Measurements from ENCODE around the gene ARID5A. TPM values are rescaled to one million over a fixed set of nuclear protein-coding genes. Genes with fewer than 3 reads are reported as not detected.
A peak's percentile ranks its signal among the peaks of the same experiment; 100 is the strongest.

ARID5A gene
- polyA plus RNA-seq, 6 donors from 2014 or later: 20.8 to 45.9 (median 28.5) TPM

DNA sequence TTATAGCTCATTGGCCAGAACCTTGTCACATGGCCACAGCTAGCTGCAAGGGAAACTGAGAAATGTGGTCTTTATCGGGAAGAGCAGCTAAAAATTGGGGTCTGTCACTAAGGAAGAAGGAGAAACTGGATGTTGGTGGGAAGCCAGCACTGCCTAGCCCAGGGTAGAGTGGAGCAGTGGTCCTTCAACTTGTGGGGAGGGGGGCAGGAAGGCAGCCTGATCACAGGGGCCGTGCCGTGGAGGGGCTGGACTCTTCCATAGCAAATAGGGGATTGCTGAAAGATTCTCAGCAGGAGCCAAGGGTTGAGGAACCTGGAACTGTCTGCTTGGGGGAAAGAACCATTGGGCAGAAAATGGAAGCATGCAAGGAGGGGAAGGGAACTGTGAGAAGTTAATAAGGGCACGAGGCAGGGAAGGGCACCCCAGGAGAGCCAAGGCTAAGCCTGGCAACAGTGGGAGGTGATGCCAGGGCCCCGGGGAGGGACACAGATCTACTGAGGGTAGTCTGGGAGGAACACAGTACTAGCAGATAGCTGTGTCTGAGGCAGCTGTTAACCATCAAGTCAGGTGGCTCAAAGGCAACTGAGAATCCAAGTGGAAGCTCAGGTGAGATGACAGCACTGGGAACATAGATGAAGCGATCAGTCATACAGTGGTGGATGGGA is 25.5 kb upstream of the ARID5A start:
- peak overlapping the region in 1 of 6 donors; percentile 25 for H3K27ac Mint-ChIP-seq
- ATAC-seq (ENCODE audit: low read depth in 2 of 2): no peak
- peaks cover 27 to 33% (median 27%) of the 10 kb centered on the region in 3 donors for H3K27me3 Mint-ChIP-seq

DNA sequence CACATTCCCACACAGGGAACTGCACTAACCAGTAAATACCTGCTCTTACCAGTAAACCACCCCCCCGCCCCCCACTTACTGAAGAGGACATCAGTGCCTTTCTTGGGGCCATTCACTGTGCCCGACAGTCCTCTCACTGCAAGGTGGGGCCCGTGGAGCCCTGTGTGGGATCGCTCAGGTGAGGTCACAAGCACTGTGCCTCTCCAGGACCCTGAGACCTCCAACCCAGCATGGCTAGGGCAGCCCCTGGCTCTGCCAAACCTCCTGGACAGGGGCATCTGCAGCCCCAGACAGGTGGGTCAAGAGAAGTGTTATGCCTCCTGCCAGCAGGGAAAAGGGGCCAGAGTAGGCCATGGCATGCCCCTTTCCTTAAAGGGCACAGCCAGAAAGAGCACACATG is 24.7 kb upstream of the ARID5A start:
- DNase-seq (no peak), ATAC-seq (ENCODE audit: low read depth in 2 of 2) (no peak)
- peaks cover 0 to 3% of the 10 kb centered on the region in 2 donors for H3K36me3 Mint-ChIP-seq
- H3K4me3 Mint-ChIP-seq: no peak overlapping the region
- H3K27ac Mint-ChIP-seq: no peak overlapping the region
- peaks cover 27 to 33% (median 27%) of the 10 kb centered on the region in 3 donors for H3K27me3 Mint-ChIP-seq
- H3K9me3 Mint-ChIP-seq: peaks cover 0 to 13% (median 3%) of the 10 kb centered on the region in 7 donors
- H3K4me1 Mint-ChIP-seq: peaks cover 10 to 17% (median 14%) of the 10 kb centered on the region in 3 donors

More for the DNA sequence above, 25.5 kb upstream of the ARID5A start:
- H3K9me3 Mint-ChIP-seq: peaks cover 0 to 5% (median 0%) of the 10 kb centered on the region in 7 donors
- no peak for DNase-seq
- peaks cover 10 to 17% (median 14%) of the 10 kb centered on the region in 3 donors for H3K4me1 Mint-ChIP-seq
- no peaks in the 10 kb centered on the region for H3K36me3 Mint-ChIP-seq
- H3K4me3 Mint-ChIP-seq: no peak overlapping the region

DNA sequence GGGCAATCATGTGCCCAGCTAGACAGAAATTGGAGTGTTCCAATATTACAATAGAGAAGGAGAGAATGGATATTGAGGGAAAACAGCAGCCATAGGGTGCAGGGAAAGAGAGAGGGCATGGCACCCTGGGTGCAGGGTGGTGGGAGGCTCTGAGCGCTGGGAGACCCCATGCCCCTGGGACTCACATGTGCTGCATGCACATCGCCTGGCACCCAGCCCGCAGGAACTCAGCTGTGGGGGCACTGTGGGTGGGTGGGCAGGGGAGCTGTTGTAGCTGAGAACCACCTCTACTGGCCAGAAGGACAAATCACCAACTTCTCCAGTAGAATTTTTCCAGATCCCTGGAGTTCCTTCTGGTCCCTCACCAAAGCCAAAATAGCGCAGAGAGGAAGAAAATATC is 24.2 kb upstream of the ARID5A start:
- Mint-ChIP-seq H3K9me3 (peaks cover 0 to 18% (median 4%) of the 10 kb centered on the region in 7 donors), H3K4me1 (peaks cover 10 to 17% (median 14%) of the 10 kb centered on the region in 3 donors), H3K27me3 (peaks cover 27 to 33% (median 27%) of the 10 kb centered on the region in 3 donors), H3K4me3 (no peak overlapping the region), H3K27ac (no peak overlapping the region), H3K36me3 (peaks cover 0 to 7% of the 10 kb centered on the region in 2 donors)
- ATAC-seq (ENCODE audit: low read depth in 2 of 2) (no peak), DNase-seq (no peak)

DNA sequence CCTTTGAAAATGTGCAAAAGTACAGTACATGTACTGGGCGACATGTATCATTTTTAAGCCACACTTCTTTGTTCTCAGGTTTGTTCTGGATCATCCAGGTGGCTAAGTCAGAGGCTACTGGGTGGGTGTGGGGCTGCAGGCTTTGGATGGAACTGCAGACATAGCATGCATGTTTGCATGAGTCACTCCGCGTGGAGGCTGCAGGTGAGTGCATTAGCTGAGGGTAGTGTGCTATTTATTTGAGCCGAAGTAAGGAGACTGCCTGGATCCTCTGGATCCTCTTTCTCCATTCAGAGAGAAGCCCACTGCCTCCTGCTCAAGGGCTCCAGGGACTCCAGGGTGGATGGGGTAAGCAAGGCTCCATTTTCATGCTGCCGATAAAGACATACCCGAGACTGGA is 22.0 kb upstream of the ARID5A start:
- Mint-ChIP-seq H3K27ac (no peak overlapping the region), H3K27me3 (peaks cover 19 to 23% (median 22%) of the 10 kb centered on the region in 3 donors), H3K4me3 (no peak overlapping the region), H3K4me1 (peaks cover 3 to 6% (median 4%) of the 10 kb centered on the region in 3 donors), H3K36me3 (peaks cover 0 to 9% of the 10 kb centered on the region in 2 donors), H3K9me3 (peaks cover 0 to 19% (median 6%) of the 10 kb centered on the region in 7 donors)
- ATAC-seq (ENCODE audit: low read depth in 2 of 2) (no peak), DNase-seq (no peak)

DNA sequence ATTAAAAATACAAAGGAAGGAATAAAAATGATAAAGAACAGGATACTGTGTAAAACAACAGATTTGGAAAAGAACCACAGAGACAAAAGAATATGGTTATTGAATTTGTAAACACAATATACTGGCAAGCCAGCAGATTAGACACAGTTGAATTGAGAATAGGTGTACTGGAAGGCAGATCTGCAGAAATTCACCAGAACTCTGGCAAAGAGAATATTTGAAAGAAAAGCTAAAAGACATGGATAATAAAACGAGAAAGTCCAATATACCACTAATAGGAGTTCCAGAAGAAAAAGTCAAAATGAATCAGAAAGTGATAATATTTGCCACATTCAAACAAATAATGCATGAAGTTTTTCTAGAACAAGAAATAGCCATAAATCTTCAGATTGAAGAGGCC is 19.5 kb upstream of the ARID5A start:
- H3K4me1 Mint-ChIP-seq: no peaks in the 10 kb centered on the region
- no peak for ATAC-seq (ENCODE audit: low read depth in 2 of 2)
- DNase-seq: no peak
- H3K9me3 Mint-ChIP-seq: peaks cover 0 to 19% (median 6%) of the 10 kb centered on the region in 7 donors
- peaks cover 0 to 8% (median 2%) of the 10 kb centered on the region in 3 donors for H3K27me3 Mint-ChIP-seq
- H3K36me3 Mint-ChIP-seq: peaks cover 0 to 9% of the 10 kb centered on the region in 2 donors
- H3K4me3 Mint-ChIP-seq: no peak overlapping the region
- no peak overlapping the region for H3K27ac Mint-ChIP-seq

DNA sequence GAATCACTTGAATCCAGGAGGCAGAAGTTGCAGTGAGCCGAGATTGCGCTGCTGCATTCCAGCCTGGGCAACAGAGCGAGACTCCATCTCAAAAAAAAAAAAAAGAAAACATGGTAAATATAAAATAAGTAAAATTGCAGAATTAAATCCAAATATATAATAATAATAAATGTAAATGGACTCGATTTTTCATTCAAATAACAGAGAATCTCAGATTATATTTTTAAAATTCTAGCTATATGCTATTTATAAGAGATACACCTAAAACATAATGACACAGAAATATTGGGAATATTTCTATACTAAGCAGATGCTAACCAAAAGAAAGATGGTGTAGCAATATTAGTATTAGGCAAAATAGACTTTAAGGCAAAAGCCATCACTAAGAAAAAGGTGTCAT is 16.3 kb upstream of the ARID5A start:
- Mint-ChIP-seq H3K36me3 (peaks cover 0 to 9% of the 10 kb centered on the region in 2 donors), H3K27ac (no peak overlapping the region), H3K4me1 (no peaks in the 10 kb centered on the region), H3K9me3 (peaks cover 0 to 19% (median 6%) of the 10 kb centered on the region in 7 donors), H3K4me3 (peak overlapping the region in 1 of 8 donors; percentile 9), H3K27me3 (peaks cover 0 to 4% (median 0%) of the 10 kb centered on the region in 3 donors)
- ATAC-seq (ENCODE audit: low read depth in 2 of 2) (no peak), DNase-seq (no peak)

DNA sequence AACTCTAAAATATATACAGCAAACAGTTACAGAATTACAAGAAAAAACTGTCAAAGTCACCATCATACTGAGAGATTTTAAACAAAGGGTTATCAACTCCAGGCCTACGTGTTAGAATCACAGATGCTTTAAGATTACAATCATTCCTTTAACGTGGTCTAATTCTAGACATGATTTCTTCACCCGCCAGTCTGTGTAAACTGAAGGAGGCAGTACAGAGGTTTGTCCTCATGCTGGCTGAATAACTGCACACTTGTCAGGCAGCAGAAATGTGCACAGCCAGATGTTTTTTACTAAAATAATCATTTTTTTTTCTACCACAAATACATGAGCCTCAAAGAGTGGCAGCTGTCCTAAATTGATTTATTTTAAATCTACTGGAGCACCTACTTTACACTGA is 15.9 kb upstream of the ARID5A start:
- DNase-seq: no peak
- Mint-ChIP-seq H3K4me1 (no peaks in the 10 kb centered on the region), H3K27ac (peak overlapping the region in 1 of 6 donors; percentile 40), H3K4me3 (no peak overlapping the region), H3K27me3 (peaks cover 0 to 4% (median 0%) of the 10 kb centered on the region in 3 donors), H3K36me3 (peaks cover 0 to 9% of the 10 kb centered on the region in 2 donors), H3K9me3 (peaks cover 0 to 18% (median 6%) of the 10 kb centered on the region in 7 donors)
- ATAC-seq (ENCODE audit: low read depth in 2 of 2): no peak

DNA sequence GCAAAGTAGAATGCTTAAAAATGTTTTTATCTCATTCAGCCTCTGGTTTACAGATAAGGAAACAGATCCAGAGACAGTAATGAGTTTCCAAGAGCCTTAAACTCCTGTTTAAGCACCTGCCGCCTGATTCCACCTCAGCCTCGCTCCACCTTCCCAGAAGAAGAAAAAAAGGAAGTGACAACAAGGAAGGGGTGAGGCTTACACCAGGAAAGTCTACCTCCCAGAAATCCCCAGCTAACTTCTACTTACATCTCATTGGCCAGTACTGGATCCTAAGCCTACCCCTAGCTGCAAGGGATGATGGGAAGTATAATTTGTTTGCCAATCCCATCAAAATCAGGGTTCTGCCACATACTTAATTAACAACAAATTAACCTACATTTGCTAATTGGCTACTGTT is 15.3 kb upstream of the ARID5A start:
- ATAC-seq (ENCODE audit: low read depth in 2 of 2) (no peak), DNase-seq (no peak)
- peak overlapping the region in 2 of 6 donors; percentile 58 to 69 for H3K27ac Mint-ChIP-seq
- no peak overlapping the region for H3K4me3 Mint-ChIP-seq
- no peaks in the 10 kb centered on the region for H3K4me1 Mint-ChIP-seq
- peaks cover 0 to 13% (median 6%) of the 10 kb centered on the region in 7 donors for H3K9me3 Mint-ChIP-seq
- H3K27me3 Mint-ChIP-seq: peaks cover 0 to 4% (median 0%) of the 10 kb centered on the region in 3 donors
- peaks cover 0 to 9% of the 10 kb centered on the region in 2 donors for H3K36me3 Mint-ChIP-seq

DNA sequence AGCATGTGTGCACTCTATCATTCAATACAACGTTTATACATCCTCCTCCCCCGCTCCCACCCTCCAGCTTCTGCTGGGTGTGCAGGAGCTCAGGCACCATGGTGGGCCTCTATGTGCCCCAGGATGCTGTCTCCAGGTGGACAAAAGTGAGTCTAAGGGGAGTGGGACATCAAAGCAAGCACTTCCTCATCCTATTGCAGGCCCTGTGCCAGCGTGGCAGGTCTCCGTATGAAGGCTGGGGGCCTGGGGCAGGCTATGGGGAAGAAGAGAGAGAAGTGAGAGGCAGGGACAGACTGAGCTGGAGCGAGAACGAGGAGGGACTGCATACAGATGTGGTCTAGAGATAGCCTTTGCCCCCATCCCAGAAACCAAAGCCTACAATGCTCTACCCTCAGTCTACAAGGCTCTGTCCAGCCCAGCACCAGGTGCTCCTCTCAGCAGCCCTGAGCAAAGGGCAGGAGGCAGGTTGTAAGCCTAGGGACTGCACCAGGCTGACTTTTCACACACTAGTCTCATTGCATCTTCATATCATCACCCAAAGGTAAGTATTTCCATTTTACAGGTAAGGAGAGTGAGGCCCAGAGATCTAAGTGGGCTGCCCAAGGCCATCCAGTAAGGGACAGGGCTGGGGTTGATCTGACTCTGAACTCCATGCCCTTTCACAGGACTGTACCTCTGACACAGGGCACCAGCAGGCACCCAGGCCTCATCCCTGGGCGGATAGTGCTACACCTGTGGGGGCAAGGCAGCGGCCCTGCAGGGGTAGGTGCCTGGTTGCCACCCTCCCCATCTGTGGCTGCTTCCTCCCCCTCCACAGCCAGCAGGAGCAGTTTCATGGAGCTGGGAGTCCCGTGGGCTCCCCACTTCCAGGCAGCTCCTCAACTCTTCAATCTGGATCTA is 14.0 kb upstream of the ARID5A start:
- no peaks in the 10 kb centered on the region for H3K9me3 Mint-ChIP-seq
- no peaks in the 10 kb centered on the region for H3K36me3 Mint-ChIP-seq
- H3K27me3 Mint-ChIP-seq: peaks cover 0 to 4% (median 0%) of the 10 kb centered on the region in 3 donors
- peak overlapping the region in 1 of 8 donors; percentile 24 for H3K4me3 Mint-ChIP-seq
- DNase-seq: no peak
- peaks cover 0 to 7% (median 7%) of the 10 kb centered on the region in 3 donors for H3K4me1 Mint-ChIP-seq
- no peak for ATAC-seq (ENCODE audit: low read depth in 2 of 2)
- peak overlapping the region in 1 of 6 donors; percentile 65 for H3K27ac Mint-ChIP-seq

DNA sequence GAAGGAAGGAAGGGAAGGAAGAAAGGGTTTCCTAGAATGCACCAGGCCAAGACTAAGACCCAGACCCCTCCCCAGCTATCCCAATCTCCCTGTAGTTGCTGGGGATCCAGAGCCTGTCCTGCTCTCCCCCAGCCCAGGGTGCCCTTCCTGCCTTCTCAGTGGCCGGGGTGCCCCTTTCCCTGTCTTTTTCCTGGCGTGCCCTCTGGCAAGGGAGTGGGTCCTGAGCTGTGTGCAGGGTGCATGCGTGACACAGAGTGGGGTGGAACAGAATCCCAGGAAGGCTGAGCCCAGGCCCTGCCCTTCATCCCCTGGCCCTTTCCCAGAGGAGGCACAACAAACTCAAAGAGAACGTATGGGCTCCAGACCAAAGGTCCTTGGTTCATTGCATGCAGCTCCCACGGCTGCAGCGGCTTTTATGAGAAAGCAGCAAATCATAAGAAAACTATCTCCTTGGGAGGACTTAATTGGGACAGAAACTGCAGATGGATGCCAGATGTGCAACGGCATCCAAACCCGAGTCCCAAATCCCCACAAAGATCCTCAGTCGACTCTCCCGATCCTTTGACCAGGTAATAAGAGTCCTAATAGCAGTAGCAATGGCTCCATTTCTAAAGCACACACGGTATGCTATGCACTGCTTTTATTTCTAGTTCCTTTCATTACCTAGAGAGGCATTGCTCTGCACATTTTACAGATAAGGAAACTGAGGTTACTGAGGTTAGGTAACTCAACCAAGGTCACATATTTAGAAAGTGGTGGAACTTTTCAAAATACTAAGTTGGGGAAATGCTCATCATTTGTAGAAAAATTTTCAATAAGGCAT is 12.7 kb upstream of the ARID5A start:
- Mint-ChIP-seq H3K27ac (no peak overlapping the region), H3K4me1 (peaks cover under 1 to 17% (median 7%) of the 10 kb centered on the region in 3 donors), H3K9me3 (no peaks in the 10 kb centered on the region), H3K4me3 (no peak overlapping the region), H3K27me3 (peaks cover 0 to 4% (median 0%) of the 10 kb centered on the region in 3 donors), H3K36me3 (no peaks in the 10 kb centered on the region)
- ATAC-seq (ENCODE audit: low read depth in 2 of 2): no peak
- DNase-seq: no peak

DNA sequence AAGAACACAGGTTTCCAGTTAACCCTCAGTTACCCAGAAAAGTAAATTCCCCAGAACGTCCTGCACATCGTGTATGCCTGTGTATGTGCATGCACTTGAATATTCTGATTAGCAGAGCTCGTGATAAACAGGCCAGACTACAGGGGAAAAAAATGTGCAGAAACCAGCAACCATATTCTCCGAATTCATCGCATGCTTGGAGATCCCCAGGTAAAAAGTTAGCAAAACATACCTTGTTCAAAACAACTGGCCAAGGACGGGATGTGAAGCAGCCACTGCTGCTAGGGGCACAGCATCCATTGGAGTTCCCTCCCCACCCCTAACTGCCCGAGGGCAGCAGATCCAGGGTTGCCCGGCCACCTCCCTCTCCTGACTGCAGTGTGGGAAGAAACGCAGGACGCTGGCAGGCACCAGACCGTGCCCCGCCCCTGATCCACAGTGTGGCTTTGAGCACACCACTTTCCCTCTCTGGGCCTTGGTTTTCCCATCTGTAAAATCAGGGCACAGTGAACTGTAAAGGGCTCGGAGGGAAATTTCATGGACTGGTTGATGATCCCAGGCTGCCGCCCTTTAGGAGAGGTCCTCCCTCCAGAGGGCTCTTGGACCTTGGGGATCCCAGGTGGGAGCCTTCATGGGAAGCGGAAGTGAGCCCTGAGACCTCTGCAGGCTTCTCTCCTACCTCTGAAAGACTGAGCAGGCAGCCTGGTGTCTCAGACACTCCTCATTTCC is 11.9 kb upstream of the ARID5A start:
- Mint-ChIP-seq H3K36me3 (no peaks in the 10 kb centered on the region), H3K9me3 (no peaks in the 10 kb centered on the region), H3K27me3 (peaks cover 0 to 4% (median 0%) of the 10 kb centered on the region in 3 donors), H3K27ac (no peak overlapping the region), H3K4me3 (peak overlapping the region in 1 of 8 donors; percentile 30), H3K4me1 (peaks cover 6 to 17% (median 7%) of the 10 kb centered on the region in 3 donors)
- ATAC-seq (ENCODE audit: low read depth in 2 of 2) (no peak), DNase-seq (no peak)

DNA sequence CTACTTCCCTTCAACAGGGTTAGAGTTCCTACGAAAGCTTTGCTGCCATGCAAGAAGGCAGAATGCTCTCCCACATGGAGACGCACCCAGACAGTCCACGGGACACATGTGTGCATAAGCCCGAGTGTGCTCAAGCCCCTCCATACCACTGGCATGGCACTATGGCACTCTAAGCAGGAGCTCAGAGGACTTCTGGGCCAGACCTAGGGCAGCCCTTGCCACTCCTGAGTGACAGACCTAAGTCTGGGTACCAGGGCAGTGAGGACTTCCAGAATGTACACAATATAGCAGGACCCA is 11.4 kb upstream of the ARID5A start:
- H3K27ac Mint-ChIP-seq: no peak overlapping the region
- ATAC-seq (ENCODE audit: low read depth in 2 of 2) (no peak), DNase-seq (no peak)
- H3K9me3 Mint-ChIP-seq: no peaks in the 10 kb centered on the region
- H3K4me1 Mint-ChIP-seq: peaks cover 7 to 17% (median 10%) of the 10 kb centered on the region in 3 donors
- peak overlapping the region in 4 of 8 donors; percentile 20 to 65 (median 42) for H3K4me3 Mint-ChIP-seq
- H3K27me3 Mint-ChIP-seq: peaks cover 0 to 4% (median 0%) of the 10 kb centered on the region in 3 donors
- no peaks in the 10 kb centered on the region for H3K36me3 Mint-ChIP-seq

All from naive B cell (primary cell).